ENCODE results near the gene LDLRAD4.

DNA sequence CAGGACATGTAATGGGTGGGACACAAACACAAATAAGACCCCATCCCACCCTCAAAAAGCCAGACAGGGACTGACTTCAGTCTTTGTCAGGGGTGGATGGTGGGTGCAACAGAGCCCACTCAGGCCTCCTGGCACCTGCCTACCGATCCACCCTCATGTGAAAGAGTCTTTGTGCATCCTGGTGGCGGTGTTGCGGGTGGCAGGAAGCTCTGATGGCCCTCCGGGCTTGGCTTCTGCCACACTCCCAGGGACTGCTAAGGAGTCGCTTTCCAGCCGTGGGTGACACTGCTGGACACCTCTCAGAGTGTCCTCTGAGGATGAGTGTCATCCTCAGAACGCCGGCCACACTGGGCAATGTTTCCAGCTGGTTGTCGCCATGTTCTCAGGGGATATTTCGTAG is 92.6 kb downstream of the LDLRAD4 start:
- TF ChIP-seq EZH2 (IDR thresholded peaks at IDR 0.05) = no peak
- TF ChIP-seq FOXP2 (optimal IDR thresholded peaks at IDR 0.05; ENCODE audit: control extremely low read depth, extremely low read length, insufficient read depth) = no peak
- no peak for TF ChIP-seq POLR2AphosphoS5 (IDR thresholded peaks at IDR 0.05; ENCODE audit: borderline replicate concordance, low read depth, low read length)

Measured in SK-N-MC (cell line).